HG03354 (cell line): Measurements from ENCODE around the gene TACC2.
"Not testable (repeated sequence)": the region's sequence is repeated elsewhere in the genome, so short reads cannot be mapped to it uniquely, and the experiment has no call there.

Source experiments
- ATAC-seq: cut with Tn5 transposase; IDR thresholded peaks from one replicate; pipeline ENCODE4 v1.9.1; 2021; ENCODE audit warnings: mild to moderate bottlenecking; ENCODE audit not compliant: unreplicated experiment, poor library complexity, severe bottlenecking

Gene TACC2

GRCh38 chr10:121988361-121989324, at the start of gene TACC2:
TSS of gene TACC2 (plus strand) at chr10:121989163. CDS start at chr10:122021982, 32,819 bp downstream.
- no peak for ATAC-seq

- no peak for ATAC-seq
Measured at GRCh38 chr10:121941532-121941931, 47.4 kb upstream of the TACC2 start.

GRCh38 chr10:121942749-121943416, 46.1 kb upstream of the TACC2 start:
- ATAC-seq = no peak

GRCh38 chr10:121947343-121948330, 41.3 kb upstream of the TACC2 start:
- ATAC-seq = no peak

GRCh38 chr10:121949049-121949448, 39.9 kb upstream of the TACC2 start:
- ATAC-seq = no peak

- ATAC-seq = no peak
Measured at GRCh38 chr10:121949451-121949850, 39.5 kb upstream of the TACC2 start.

GRCh38 chr10:121952226-121952625, 36.7 kb upstream of the TACC2 start:
- ATAC-seq = no peak

GRCh38 chr10:121956111-121957061, 32.6 kb upstream of the TACC2 start:
- no peak for ATAC-seq

GRCh38 chr10:121959671-121960070, 29.3 kb upstream of the TACC2 start:
- ATAC-seq = no peak

GRCh38 chr10:121961456-121961855, 27.5 kb upstream of the TACC2 start:
- no peak for ATAC-seq

GRCh38 chr10:121965996-121966395, 23.0 kb upstream of the TACC2 start:
- ATAC-seq = no peak

GRCh38 chr10:121969086-121969485, 19.9 kb upstream of the TACC2 start:
- ATAC-seq = not testable (repeated sequence)

- peak; percentile 47 for ATAC-seq
Measured at GRCh38 chr10:121974019-121974534, 14.9 kb upstream of the TACC2 start.

GRCh38 chr10:121974535-121975294, 14.2 kb upstream of the TACC2 start, which contains the start of gene NSMCE4A:
TSS of gene NSMCE4A (minus strand) at chr10:121975217. CDS start at chr10:121975165, 52 bp downstream.
- peak; percentile 85 for ATAC-seq

- ATAC-seq = peak; percentile 16
Measured at GRCh38 chr10:121975295-121976086, 13.5 kb upstream of the TACC2 start.

- no peak for ATAC-seq
Measured at GRCh38 chr10:121976607-121977006, 12.4 kb upstream of the TACC2 start.

GRCh38 chr10:121978511-121978910, 10.5 kb upstream of the TACC2 start:
- no peak for ATAC-seq
